GM18870 (cell line): ENCODE measurements around the gene TMUB1.

Source experiments
- ATAC-seq: cut with Tn5 transposase; IDR thresholded peaks from one replicate; pipeline ENCODE4 v1.9.1; 2021; ENCODE audit warnings: moderate library complexity; ENCODE audit not compliant: unreplicated experiment

TMUB1 gene

GRCh38 chr7:151083071-151083823 is at the start of gene TMUB1:
TSS of gene TMUB1 (minus strand) at chr7:151083493. CDS start at chr7:151082563, 930 bp downstream.
- no peak for ATAC-seq

- ATAC-seq, result no peak
These were observed 49.3 kb upstream of the TMUB1 start for GRCh38 chr7:151132461-151133205.

GRCh38 chr7:151131592-151132293 is 48.5 kb upstream of the TMUB1 start:
- no peak for ATAC-seq

- ATAC-seq, result no peak
These were observed 47.9 kb upstream of the TMUB1 start for GRCh38 chr7:151131224-151131591.

GRCh38 chr7:151130741-151131157 is 47.5 kb upstream of the TMUB1 start:
- no peak for ATAC-seq

GRCh38 chr7:151129960-151130591 is 46.8 kb upstream of the TMUB1 start:
- ATAC-seq, result no peak

- ATAC-seq, result no peak
These were observed 46.0 kb upstream of the TMUB1 start for GRCh38 chr7:151129117-151129959.

GRCh38 chr7:151128716-151129115 is 45.4 kb upstream of the TMUB1 start:
- ATAC-seq, result no peak

GRCh38 chr7:151128144-151128543 is 44.9 kb upstream of the TMUB1 start:
- no peak for ATAC-seq

- ATAC-seq, result no peak
These were observed 43.3 kb upstream of the TMUB1 start for GRCh38 chr7:151126491-151127137.

- ATAC-seq, result no peak
These were observed 42.7 kb upstream of the TMUB1 start for GRCh38 chr7:151125846-151126481.

- no peak for ATAC-seq
These were observed 42.2 kb upstream of the TMUB1 start for GRCh38 chr7:151125470-151125845.

- ATAC-seq, result no peak
These were observed 41.7 kb upstream of the TMUB1 start for GRCh38 chr7:151124899-151125399.

GRCh38 chr7:151124481-151124880 is 41.2 kb upstream of the TMUB1 start:
- ATAC-seq, result no peak

- ATAC-seq, result no peak
These were observed 40.6 kb upstream of the TMUB1 start for GRCh38 chr7:151123822-151124464.

GRCh38 chr7:151123158-151123821 is 40.0 kb upstream of the TMUB1 start:
- no peak for ATAC-seq

- no peak for ATAC-seq
These were observed 39.5 kb upstream of the TMUB1 start for GRCh38 chr7:151122796-151123157.

- ATAC-seq, result no peak
These were observed 39.0 kb upstream of the TMUB1 start for GRCh38 chr7:151122276-151122675.
